ENCODE data around the gene BMP2K.
A peak's percentile ranks its signal among the peaks of the same experiment; 100 is the strongest.

The BMP2K gene

DNA sequence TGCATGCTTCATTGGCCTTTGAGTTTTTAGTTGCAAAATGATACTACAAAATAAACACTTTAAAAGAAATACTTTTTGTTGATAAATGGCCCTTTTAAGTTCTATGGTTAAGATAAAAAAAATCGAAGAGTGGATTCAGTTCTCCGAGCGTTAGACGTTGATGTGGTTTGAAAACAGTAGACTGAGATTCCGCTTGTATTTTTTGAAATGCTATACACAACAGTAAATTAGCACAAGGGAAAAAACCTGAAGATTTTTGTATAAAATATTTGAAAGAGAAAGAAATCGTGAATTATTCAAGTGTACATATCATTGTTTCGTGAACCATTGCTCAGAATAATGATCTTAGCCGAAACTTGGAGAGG lies 1.4 kb downstream of the BMP2K start:
- no peak for DNase-seq (ENCODE audit: low read depth)
- TF ChIP-seq CTCF (IDR thresholded peaks at IDR 0.05; ENCODE audit: low read depth, low read length) (no peak), POLR2A (IDR thresholded peaks at IDR 0.05; ENCODE audit: extremely low read depth, insufficient read length) (no peak), MAX (IDR thresholded peaks at IDR 0.05; ENCODE audit: low read depth, low read length) (no peak), MYC (IDR thresholded peaks at IDR 0.05; ENCODE audit: low read depth, low read length) (no peak)
- H3K4me3 ChIP-seq (ENCODE audit: low read depth, low read length) = peak overlapping the region; percentile 96

DNA sequence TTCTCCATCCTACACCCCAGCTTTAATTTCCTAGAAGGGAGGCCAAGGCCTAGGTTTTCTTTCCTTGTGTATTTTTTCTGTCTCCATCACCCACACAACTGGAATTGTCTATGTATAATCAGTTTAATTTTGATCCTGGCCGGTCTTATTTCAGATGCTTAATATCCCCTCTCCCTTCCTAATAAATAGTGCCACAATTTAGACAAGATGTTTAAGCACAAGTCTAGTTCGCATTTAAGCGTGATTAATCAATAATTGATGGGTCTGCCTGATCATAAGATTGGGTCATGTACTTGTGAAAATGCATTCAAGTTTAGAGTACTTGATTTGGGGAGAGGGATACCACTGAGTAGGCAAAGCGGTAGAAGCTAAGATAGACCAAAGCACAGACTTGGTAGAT lies 2.4 kb downstream of the BMP2K start:
- no peak for DNase-seq (ENCODE audit: low read depth)
- TF ChIP-seq CTCF (IDR thresholded peaks at IDR 0.05; ENCODE audit: low read depth, low read length) = no peak
- no peak for TF ChIP-seq POLR2A (IDR thresholded peaks at IDR 0.05; ENCODE audit: extremely low read depth, insufficient read length)
- no peak for TF ChIP-seq MAX (IDR thresholded peaks at IDR 0.05; ENCODE audit: low read depth, low read length)
- peak overlapping the region; percentile 96 for H3K4me3 ChIP-seq (ENCODE audit: low read depth, low read length)

DNA sequence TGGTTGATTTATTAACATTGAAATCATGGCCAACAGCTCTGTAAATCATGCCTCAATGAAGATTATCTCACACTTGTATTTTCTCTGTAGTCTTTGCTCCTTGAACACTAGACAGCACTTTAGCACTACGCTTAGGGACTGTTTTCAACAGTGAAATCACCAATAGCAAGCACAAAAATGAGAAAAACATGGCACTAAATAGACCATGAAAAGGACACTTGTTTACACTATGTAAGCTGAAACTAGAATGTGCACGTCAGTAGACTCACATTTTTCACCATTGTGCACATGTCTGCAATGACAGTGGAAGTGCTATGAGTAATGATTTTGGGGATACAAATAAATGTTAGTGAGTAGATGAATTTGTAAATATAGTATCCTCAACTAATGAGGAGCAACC lies 3.1 kb downstream of the BMP2K start:
- H3K4me3 ChIP-seq (ENCODE audit: low read depth, low read length) = peak overlapping the region; percentile 96
- DNase-seq (ENCODE audit: low read depth) = no peak
- TF ChIP-seq CTCF (IDR thresholded peaks at IDR 0.05; ENCODE audit: low read depth, low read length) = no peak
- no peak for TF ChIP-seq MYC (IDR thresholded peaks at IDR 0.05; ENCODE audit: low read depth, low read length)
- no peak for TF ChIP-seq MAX (IDR thresholded peaks at IDR 0.05; ENCODE audit: low read depth, low read length)
- TF ChIP-seq POLR2A (IDR thresholded peaks at IDR 0.05; ENCODE audit: extremely low read depth, insufficient read length) = no peak

- DNase-seq (ENCODE audit: low read depth) = no peak
- peak overlapping the region; percentile 96 for H3K4me3 ChIP-seq (ENCODE audit: low read depth, low read length)
- TF ChIP-seq POLR2A (IDR thresholded peaks at IDR 0.05; ENCODE audit: extremely low read depth, insufficient read length) (no peak), CTCF (IDR thresholded peaks at IDR 0.05; ENCODE audit: low read depth, low read length) (no peak), MYC (IDR thresholded peaks at IDR 0.05; ENCODE audit: low read depth, low read length) (no peak), MAX (IDR thresholded peaks at IDR 0.05; ENCODE audit: low read depth, low read length) (no peak)
Observed at GRCh38 chr4:78780093-78780492, 3.9 kb downstream of the BMP2K start.

- DNase-seq (ENCODE audit: low read depth) = no peak
- TF ChIP-seq POLR2A (IDR thresholded peaks at IDR 0.05; ENCODE audit: extremely low read depth, insufficient read length) = no peak
- TF ChIP-seq MYC (IDR thresholded peaks at IDR 0.05; ENCODE audit: low read depth, low read length) = no peak
- TF ChIP-seq CTCF (IDR thresholded peaks at IDR 0.05; ENCODE audit: low read depth, low read length) = no peak
- no peak for TF ChIP-seq MAX (IDR thresholded peaks at IDR 0.05; ENCODE audit: low read depth, low read length)
- no peak overlapping the region for H3K4me3 ChIP-seq (ENCODE audit: low read depth, low read length)
Observed at GRCh38 chr4:78781139-78781538, 5.0 kb downstream of the BMP2K start.

GRCh38 chr4:78781924-78782323 lies 5.8 kb downstream of the BMP2K start:
- H3K4me3 ChIP-seq (ENCODE audit: low read depth, low read length) = no peak overlapping the region
- TF ChIP-seq CTCF (IDR thresholded peaks at IDR 0.05; ENCODE audit: low read depth, low read length) (no peak), MYC (IDR thresholded peaks at IDR 0.05; ENCODE audit: low read depth, low read length) (no peak), POLR2A (IDR thresholded peaks at IDR 0.05; ENCODE audit: extremely low read depth, insufficient read length) (no peak), MAX (IDR thresholded peaks at IDR 0.05; ENCODE audit: low read depth, low read length) (no peak)
- peak; percentile 46 for DNase-seq (ENCODE audit: low read depth)
